Uterus (tissue), 2 donors: ENCODE measurements around the gene SBK3.

Experiments
- CTCF ChIP-seq, 4 experiments: fragments of 200-600 bp in 2 of 4; fragments of 450-650 bp in 2 of 4; sonication (generic) in 2 of 4; IDR thresholded peaks; one replicate each; pipeline ENCODE4 v1.5.1; 2016 to 2019; ENCODE audit warnings: antibody characterized with exemption in 4 of 4, mild to moderate bottlenecking in 2 of 4, moderate library complexity in 1 of 4
- POLR2A ChIP-seq, 2 donors: fragments of 450-650 bp; IDR thresholded peaks; one replicate each; pipeline ENCODE4 v1.6.1; 2016; ENCODE audit warnings: antibody characterized with exemption in 2 of 2, mild to moderate bottlenecking in 1 of 2, moderate library complexity in 1 of 2

GRCh38 chr19:55585658-55586339 lies 40.5 kb upstream of the SBK3 start:
- TF ChIP-seq POLR2A (IDR thresholded peaks at IDR 0.05) = no peak
- no peak for TF ChIP-seq CTCF (IDR thresholded peaks at IDR 0.05)
